ENCODE measurements around the gene WWTR1.

WWTR1 gene

GRCh38 chr3:149479621-149480325 is 178.1 kb downstream of the WWTR1 start:
- H3K4me3 ChIP-seq (ENCODE audit: low read depth, low read length), result no peak overlapping the region
- TF ChIP-seq, protein P1, sequence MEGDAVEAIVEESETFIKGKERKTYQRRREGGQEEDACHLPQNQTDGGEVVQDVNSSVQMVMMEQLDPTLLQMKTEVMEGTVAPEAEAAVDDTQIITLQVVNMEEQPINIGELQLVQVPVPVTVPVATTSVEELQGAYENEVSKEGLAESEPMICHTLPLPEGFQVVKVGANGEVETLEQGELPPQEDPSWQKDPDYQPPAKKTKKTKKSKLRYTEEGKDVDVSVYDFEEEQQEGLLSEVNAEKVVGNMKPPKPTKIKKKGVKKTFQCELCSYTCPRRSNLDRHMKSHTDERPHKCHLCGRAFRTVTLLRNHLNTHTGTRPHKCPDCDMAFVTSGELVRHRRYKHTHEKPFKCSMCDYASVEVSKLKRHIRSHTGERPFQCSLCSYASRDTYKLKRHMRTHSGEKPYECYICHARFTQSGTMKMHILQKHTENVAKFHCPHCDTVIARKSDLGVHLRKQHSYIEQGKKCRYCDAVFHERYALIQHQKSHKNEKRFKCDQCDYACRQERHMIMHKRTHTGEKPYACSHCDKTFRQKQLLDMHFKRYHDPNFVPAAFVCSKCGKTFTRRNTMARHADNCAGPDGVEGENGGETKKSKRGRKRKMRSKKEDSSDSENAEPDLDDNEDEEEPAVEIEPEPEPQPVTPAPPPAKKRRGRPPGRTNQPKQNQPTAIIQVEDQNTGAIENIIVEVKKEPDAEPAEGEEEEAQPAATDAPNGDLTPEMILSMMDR (IDR thresholded peaks at IDR 0.05; ENCODE audit: low read depth, low read length), result no peak

GRCh38 chr3:149476225-149476624 is 181.6 kb downstream of the WWTR1 start:
- TF ChIP-seq, protein P1 (IDR thresholded peaks at IDR 0.05; ENCODE audit: low read depth, low read length), result no peak
- H3K4me3 ChIP-seq (ENCODE audit: low read depth, low read length), result no peak overlapping the region

- H3K4me3 ChIP-seq (ENCODE audit: low read depth, low read length), result no peak overlapping the region
- TF ChIP-seq, protein P1 (IDR thresholded peaks at IDR 0.05; ENCODE audit: low read depth, low read length), result no peak
Measured at GRCh38 chr3:149475451-149476060, 182.3 kb downstream of the WWTR1 start.

GRCh38 chr3:149474250-149474817 is 183.5 kb downstream of the WWTR1 start, which contains the start of gene TM4SF4:
TM4SF4 (plus strand) TSS chr3:149474697; CDS start chr3:149474878, 181 bp downstream.
- H3K4me3 ChIP-seq (ENCODE audit: low read depth, low read length), result no peak within 1 kb of the TSS

GRCh38 chr3:149473357-149474249 is 184.2 kb downstream of the WWTR1 start:
- no peak overlapping the region for H3K4me3 ChIP-seq (ENCODE audit: low read depth, low read length)
- TF ChIP-seq, protein P1 (IDR thresholded peaks at IDR 0.05; ENCODE audit: low read depth, low read length), result no peak

More at GRCh38 chr3:149474250-149474817, 183.5 kb downstream of the WWTR1 start, which contains the start of gene TM4SF4:
- TF ChIP-seq, protein P1 (IDR thresholded peaks at IDR 0.05; ENCODE audit: low read depth, low read length), result no peak

DNA sequence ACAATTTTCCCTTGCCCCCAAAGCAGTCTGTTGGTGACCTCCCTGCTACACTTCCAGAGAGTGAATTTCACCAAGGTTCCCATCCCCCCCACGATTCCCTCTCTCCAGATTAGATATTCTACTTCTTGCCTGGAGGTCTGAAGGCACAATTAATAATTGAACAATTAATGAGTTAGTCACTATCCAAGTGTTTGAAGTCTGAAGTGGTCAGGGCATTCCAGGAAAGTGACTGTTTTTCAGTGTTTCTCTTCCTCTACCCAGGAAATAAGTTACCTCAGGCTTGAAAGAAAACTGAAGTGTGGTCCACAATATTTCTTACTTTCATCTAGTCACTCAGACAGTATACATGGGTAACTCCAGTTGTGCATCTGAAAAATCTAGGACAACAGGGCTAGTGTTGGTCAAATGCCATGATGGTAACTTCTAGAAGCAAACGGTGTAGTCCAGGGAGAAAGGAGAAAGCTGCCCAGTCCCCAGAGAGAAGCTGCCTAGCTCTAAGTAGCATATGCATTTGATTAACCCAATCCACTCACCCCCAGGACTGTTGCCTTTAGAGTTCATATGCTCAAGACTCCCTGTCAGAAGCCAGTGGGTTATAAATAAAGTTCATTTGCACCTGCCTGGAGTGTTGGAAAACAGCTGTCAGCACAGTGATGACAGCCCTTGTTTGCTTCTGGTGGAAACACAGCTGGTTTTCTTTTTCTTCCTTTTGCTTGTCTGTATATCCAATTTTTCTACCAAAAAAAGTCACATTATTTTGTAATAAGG is 185.6 kb downstream of the WWTR1 start:
- no peak overlapping the region for H3K4me3 ChIP-seq (ENCODE audit: low read depth, low read length)
- TF ChIP-seq, protein P1 (IDR thresholded peaks at IDR 0.05; ENCODE audit: low read depth, low read length), result no peak

Measured in WI38 (cell line).